ENCODE results near the gene GMPPB. TPM values are rescaled to one million over a fixed set of nuclear protein-coding genes. Genes with fewer than 3 reads are reported as not detected.
A peak's percentile ranks its signal among the peaks of the same experiment; 100 is the strongest.

Gene GMPPB
- total and polyA plus RNA-seq, 2 of the 8 experiments (the other 6 are each of a cell fraction or from before 2014, with no cell fraction given), result 20.9 to 23.9 TPM

DNA sequence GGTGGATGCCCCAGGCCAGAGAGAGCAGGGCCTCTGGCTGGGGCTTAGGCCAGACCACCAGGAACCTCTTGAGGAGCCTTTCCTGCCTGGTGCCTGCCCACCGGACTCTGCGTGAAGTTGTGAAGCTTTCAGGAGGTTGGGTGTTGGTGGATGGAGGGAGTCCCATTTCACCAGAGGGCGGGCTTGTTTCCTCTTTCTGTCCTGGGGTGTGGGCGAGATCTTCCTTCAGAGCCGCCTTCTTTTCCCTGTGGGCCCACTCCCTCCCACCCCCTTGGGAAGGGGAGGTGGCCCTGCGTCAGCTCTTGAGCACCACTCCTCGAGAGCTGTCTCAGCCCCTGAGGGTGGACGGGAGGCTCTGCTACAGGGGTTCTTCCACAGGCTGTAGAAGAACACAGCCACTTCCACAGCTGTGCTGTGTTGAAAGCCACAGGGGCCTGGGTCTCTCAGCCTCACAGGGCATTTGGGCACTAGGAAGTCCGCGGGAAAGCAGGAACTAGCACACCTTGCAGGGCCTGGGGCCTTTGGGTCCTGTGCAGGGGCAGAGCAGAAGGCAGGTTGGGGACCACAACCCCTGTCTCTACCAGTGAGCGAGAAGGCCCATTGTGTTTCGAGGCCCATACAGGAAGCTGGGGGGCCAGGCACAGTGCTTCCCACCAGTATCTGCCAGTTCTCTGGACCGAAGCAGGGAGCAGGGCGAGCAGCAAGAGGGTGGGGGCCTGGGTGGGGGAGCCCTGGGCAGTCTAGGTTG, 6.4 kb downstream of the GMPPB start:
- H3K4me3 ChIP-seq (ENCODE audit: extremely low read depth in 1 of 4, insufficient read depth in 2 of 4, low read depth in 3 of 4, low read length in 4 of 4), result no peak overlapping the region
- FAIRE-seq (no peak), DNase-seq (ENCODE audit: low read depth in 1 of 2, low spot score in 2 of 2) (peak in 1 of 2 experiments; percentile 43)
- no peaks in the 10 kb centered on the region for H3K79me2 ChIP-seq (ENCODE audit: control insufficient read depth in 1 of 2, insufficient read depth in 2 of 2, low read length in 2 of 2)
- no peak overlapping the region for H2AFZ ChIP-seq (ENCODE audit: low read length)
- ChIA-PET POLR2A (ENCODE audit: partially characterized antibody) (interaction anchor here (0.6 to 7.3 kb wide), 7 partner anchors 9 to 1007 kb away, joined by 3 to 57 read pairs (median 6); partner anchors contain the start of genes MST1 and RNF123), CTCF (ENCODE audit: partially characterized antibody) (interaction anchor here (0.9 to 7.8 kb wide), 6 partner anchors 9 to 188 kb away, joined by 3 to 127 read pairs (median 5); no protein-coding TSS in a partner anchor)
- H3K23ac ChIP-seq (ENCODE audit: insufficient read length), result no peak overlapping the region
- H3K9me3 ChIP-seq (ENCODE audit: insufficient read depth in 2 of 2, low read depth in 1 of 2, low read length in 1 of 2), result no peaks in the 10 kb centered on the region
- H2BK120ac ChIP-seq (replicated peaks; ENCODE audit: low read depth, low read length), result no peak overlapping the region
- 80% methylated on average over 14 of the region's 14 CpGs; no CpG with 5 or more reads in 1 of the 2 experiments for WGBS, 2 experiments (ENCODE audit: extremely low coverage in 1 of 2, insufficient coverage in 1 of 2, insufficient read length in 1 of 2, insufficient replicate concordance in 2 of 2, low coverage in 1 of 2, low lambda C conversion rate in 2 of 2, missing lambda C conversion rate in 1 of 2)
- H2BK12ac ChIP-seq (ENCODE audit: low read depth, low read length), result no peak overlapping the region
- no peak overlapping the region for H2AK5ac ChIP-seq (ENCODE audit: low read depth, low read length)
- H2BK5ac ChIP-seq (ENCODE audit: low read depth, low read length), result no peak overlapping the region
- no peak overlapping the region for H3K18ac ChIP-seq (ENCODE audit: extremely low read depth, low read length)
- no peak overlapping the region for H2BK20ac ChIP-seq (ENCODE audit: low read length)
- no peaks in the 10 kb centered on the region; the same call in 1 of the 2 replicates for H3K79me1 ChIP-seq (ENCODE audit: low read depth, low read length)
- no peaks in the 10 kb centered on the region for H3K27me3 ChIP-seq (replicated peaks in 1 of 4; ENCODE audit: control insufficient read depth in 3 of 4, extremely low read depth in 1 of 4, insufficient read depth in 3 of 4, low read length in 3 of 4)
- TF ChIP-seq SAP30 (IDR thresholded peaks at IDR 0.05; ENCODE audit: insufficient read depth, insufficient replicate concordance, low read length) (no peak), POLR2AphosphoS5 (IDR thresholded peaks at IDR 0.05; ENCODE audit: low read depth, low read length) (peak; percentile 61; the same call in 1 of the 2 replicates)
- H3K4me2 ChIP-seq (ENCODE audit: insufficient read depth in 1 of 2, low read depth in 2 of 2, low read length in 2 of 2), result peak overlapping the region in 1 of 2 experiments; percentile 63; a peak in 1 of 4 replicates
- H4K20me1 ChIP-seq (replicated peaks in 1 of 2; ENCODE audit: control insufficient read depth in 1 of 2, insufficient read depth in 2 of 2, low read length in 2 of 2), result peaks cover 5 to 21% of the 10 kb centered on the region in 2 experiments
- H3K23me2 ChIP-seq (ENCODE audit: low read depth, low read length), result peaks cover 9% of the 10 kb centered on the region; the same call in 1 of the 2 replicates
- peaks cover 0 to 12% (median 9%) of the 10 kb centered on the region in 4 experiments; a peak in 5 of 7 replicates for H3K4me1 ChIP-seq (replicated peaks in 1 of 4; ENCODE audit: control insufficient read depth in 3 of 4, insufficient read depth in 4 of 4, low read length in 3 of 4)
- H4K8ac ChIP-seq (ENCODE audit: extremely low read depth, insufficient read depth, low read length), result no peak overlapping the region
- H3K4ac ChIP-seq (replicated peaks; ENCODE audit: insufficient read length, low read depth, low read length), result no peak overlapping the region
- H3K9ac ChIP-seq (replicated peaks in 1 of 4; ENCODE audit: extremely low read depth in 1 of 4, low read depth in 3 of 4, low read length in 3 of 4), result no peak overlapping the region
- H3K27ac ChIP-seq (ENCODE audit: low read depth, low read length), result no peak overlapping the region
- H2BK15ac ChIP-seq (ENCODE audit: low read length), result no peak overlapping the region
- no peak overlapping the region for H4K5ac ChIP-seq (ENCODE audit: insufficient read length, low read depth, low read length)
- peaks cover 6 to 13% (median 8%) of the 10 kb centered on the region in 4 experiments; a peak in 4 of 8 replicates for H3K36me3 ChIP-seq (ENCODE audit: control insufficient read depth in 2 of 4, insufficient read depth in 4 of 4, low read length in 3 of 4)
- no peak overlapping the region for H3K14ac ChIP-seq (ENCODE audit: insufficient read length)
- no peak overlapping the region for H3K56ac ChIP-seq (replicated peaks; ENCODE audit: insufficient read length, low read depth, low read length)
- no peak overlapping the region for H4K91ac ChIP-seq (replicated peaks; ENCODE audit: insufficient read length, low read length)

All from H1 (cell line).